Endothelial cell of umbilical vein (primary cell): Measurements from ENCODE around the gene SPATA3. TPM values are rescaled to one million over a fixed set of nuclear protein-coding genes. Genes with fewer than 3 reads are reported as not detected.

Experiments used
- BruUV-seq: library from RNA; stranded (reverse); fragments of 400-500 nt; replicated peaks from 2 replicates; lab custom pipeline; 2021; lab: Mats Ljungman, UMichigan
- CTCF ChIA-PET: fragments of 300-600, 350-600 bp; sonication (Branson Sonifier 250); formaldehyde crosslinking; loops from one replicate; lab custom pipeline; 2021; ENCODE audit warnings: antibody characterized with exemption, inconsistent platforms; lab: Charles Lee
- POLR2A ChIA-PET: fragments of 300-600, 350-600 bp; sonication (Branson Sonifier 250); formaldehyde crosslinking; loops from one replicate; lab custom pipeline; 2021; ENCODE audit warnings: antibody characterized with exemption, inconsistent platforms; lab: Charles Lee
- DNase-seq: peaks from one replicate; pipeline ENCODE4 v3.0.0-alpha.2; 2011; ENCODE audit warnings: low read depth, low spot score
- FAIRE-seq: peaks from 2 replicates; lab custom pipeline; 2011; peaks lifted over from hg19 to GRCh38; lab: Jason Lieb, UNC
- H2AFZ ChIP-seq: 2 replicates; pipeline ENCODE4 v1.6.0; 2012; ENCODE audit warnings: low read depth, low read length, control low read depth, inconsistent platforms
- H3K27ac ChIP-seq: 2 replicates; pipeline ENCODE4 v1.5.1; 2011; ENCODE audit warnings: low read depth, mild to moderate bottlenecking, control low read depth, low read length, moderate library complexity; ENCODE audit not compliant: insufficient read depth
- H3K27me3 ChIP-seq, 2 experiments: 2 replicates each; pipeline versions ENCODE4 v1.6.0 to v1.6.1; 2011; ENCODE audit warnings: low read length in 2 of 2, mixed read lengths in 1 of 2; ENCODE audit not compliant: control insufficient read depth in 2 of 2, insufficient read depth in 2 of 2
- H3K36me3 ChIP-seq, 2 experiments: 2 replicates in 1 of 2; 3 replicates in 1 of 2; pipeline ENCODE4 v1.5.1; 2011; ENCODE audit warnings: low read length in 2 of 2, mild to moderate bottlenecking in 1 of 2, moderate library complexity in 1 of 2; ENCODE audit not compliant: control insufficient read depth in 2 of 2, insufficient read depth in 2 of 2; ENCODE audit errors: extremely low read depth in 1 of 2
- H3K4me1 ChIP-seq: 3 replicates; pipeline ENCODE4 v1.5.1; 2011; ENCODE audit warnings: mild to moderate bottlenecking, low read length; ENCODE audit not compliant: control insufficient read depth, insufficient read depth; ENCODE audit errors: extremely low read depth
- H3K4me2 ChIP-seq: 2 replicates; pipeline ENCODE4 v1.6.1; 2011; ENCODE audit warnings: low read length, control low read depth, mixed read lengths; ENCODE audit not compliant: insufficient read depth
- H3K4me3 ChIP-seq, 3 experiments: fragments of 200-600 bp in 1 of 3; sonication (generic), shearing (Covaris generic) in 1 of 3; replicated peaks in 1 of 3; 2 replicates each; pipeline ENCODE4 v1.5.1; 2011 to 2016; ENCODE audit warnings: control low read depth in 3 of 3, low read length in 3 of 3, mild to moderate bottlenecking in 2 of 3, inconsistent platforms in 1 of 3, low read depth in 1 of 3, moderate library complexity in 1 of 3; ENCODE audit not compliant: insufficient read depth in 1 of 3
- H3K79me2 ChIP-seq: 2 replicates; pipeline ENCODE4 v1.6.0; 2012; ENCODE audit warnings: low read length, inconsistent platforms; ENCODE audit not compliant: control insufficient read depth, insufficient read depth
- H3K9ac ChIP-seq: replicated peaks from 2 replicates; pipeline ENCODE3; 2011; ENCODE audit warnings: low read length, control low read depth; ENCODE audit not compliant: insufficient read depth; ENCODE audit errors: extremely low read depth
- H3K9me1 ChIP-seq: replicated peaks from 3 replicates; pipeline ENCODE4 v1.6.0; 2011; ENCODE audit warnings: mild to moderate bottlenecking, low read length; ENCODE audit not compliant: control insufficient read depth, insufficient read depth; ENCODE audit errors: extremely low read depth
- H3K9me3 ChIP-seq: replicated peaks from 2 replicates; pipeline ENCODE4 v1.5.1; 2012; ENCODE audit warnings: low read length, inconsistent platforms; ENCODE audit not compliant: control insufficient read depth, insufficient read depth
- H4K20me1 ChIP-seq: replicated peaks from 2 replicates; pipeline ENCODE3; 2011; ENCODE audit warnings: mild to moderate bottlenecking, low read length; ENCODE audit not compliant: control insufficient read depth, insufficient read depth; ENCODE audit errors: extremely low read depth
- EZH2 ChIP-seq: IDR thresholded peaks from 2 replicates; pipeline ENCODE4 v1.6.1; 2012; ENCODE audit warnings: borderline replicate concordance, low read depth, mild to moderate bottlenecking, moderate library complexity, low read length, inconsistent platforms; ENCODE audit not compliant: severe bottlenecking
- FOS ChIP-seq: IDR thresholded peaks from 2 replicates; pipeline ENCODE4 v1.6.1; 2011; ENCODE audit warnings: mild to moderate bottlenecking, low read length, moderate library complexity, borderline replicate concordance; ENCODE audit not compliant: insufficient read depth
- GATA2 ChIP-seq: IDR thresholded peaks from 2 replicates; pipeline ENCODE4 v1.7.0; 2011; ENCODE audit warnings: low read depth, mild to moderate bottlenecking, moderate library complexity, mixed read lengths, low read length; ENCODE audit not compliant: insufficient read length, insufficient read depth
- MAX ChIP-seq: IDR thresholded peaks from 2 replicates; pipeline ENCODE4 v1.6.1; 2011; ENCODE audit not compliant: insufficient read depth, insufficient read length
- MYC ChIP-seq: IDR thresholded peaks from one replicate; pipeline ENCODE4 v1.6.1; 2011; ENCODE audit warnings: mild to moderate bottlenecking, low read depth, low read length
- POLR2A ChIP-seq: IDR thresholded peaks from 2 replicates; pipeline ENCODE4 v1.6.1; 2012; ENCODE audit warnings: low read depth, mild to moderate bottlenecking, control low read depth, low read length
- dilution Hi-C: fragments of 300-500 bp; cut with MboI; formaldehyde crosslinking; loops from one replicate; pipeline ENCODE4 v1.15.0; 2019; ENCODE audit warnings: low sequenced_read_pairs; ENCODE audit not compliant: extremely low pct_ligation_motif_present
- intact Hi-C: fragments of 100-400 bp; cut with micrococcal nuclease; formaldehyde crosslinking; loops from one replicate; pipeline ENCODE4 v1.10.0; 2022
- polyA plus RNA-seq, 4 experiments: library from polyadenylated mRNA; depleted of rRNA in 3 of 4; stranded (reverse) in 3 of 4; unstranded in 1 of 4; fragments of >200 nt; gene quantifications; 2 replicates each; pipeline versions ENCODE4 v1.2.1 to v1.2.3, GENCODE V29; 2011 to 2012; ENCODE audit warnings: missing spikeins in 1 of 4
- total RNA-seq: library from RNA; stranded (reverse); gene quantifications from 2 replicates; pipeline ENCODE4 v1.2.3, GENCODE V29; 2021

The SPATA3 gene
- total and polyA plus RNA-seq, 2 donors (not counting 3 experiments of a cell fraction or from before 2014, with no cell fraction given), result not detected

DNA sequence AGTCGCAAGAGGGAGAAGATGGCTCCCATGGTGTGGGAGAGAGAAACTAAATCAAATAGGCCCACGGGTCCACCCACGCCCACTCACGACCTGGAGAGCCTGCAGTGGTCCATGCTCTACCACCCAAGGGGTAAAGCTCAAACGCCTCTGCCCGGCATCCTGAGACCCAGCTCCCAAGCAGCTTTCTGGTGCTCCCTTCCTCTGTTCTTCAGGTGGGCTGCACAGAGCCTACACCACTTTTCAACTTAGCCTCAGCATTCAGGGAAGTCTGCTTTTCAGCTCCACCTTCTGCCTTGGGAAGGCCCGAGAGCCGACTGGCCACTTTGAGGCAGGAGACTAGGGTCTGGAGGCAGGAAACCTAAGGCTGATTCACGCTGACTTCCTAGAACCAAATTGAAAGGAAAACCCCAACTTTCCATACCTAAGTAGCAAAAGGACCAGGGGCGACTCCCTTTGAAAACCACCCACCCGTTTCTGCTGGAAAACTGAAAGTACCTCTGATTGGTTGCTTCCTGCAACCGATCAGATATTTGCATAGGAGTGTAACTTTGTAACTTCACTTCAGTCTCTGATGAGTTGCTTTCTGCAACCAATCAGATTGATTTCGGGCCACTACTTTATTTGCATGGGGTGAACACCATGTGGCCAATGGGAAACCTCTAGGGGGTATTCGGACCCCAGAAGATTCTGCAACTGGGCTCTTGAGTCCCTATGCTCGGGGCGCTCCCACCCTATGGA lies 26.8 kb upstream of the SPATA3 start:
- Histone ChIP-seq H2AFZ (no peak overlapping the region), H3K4me2 (no peak overlapping the region), H3K9me1 (no peaks in the 10 kb centered on the region)

DNA sequence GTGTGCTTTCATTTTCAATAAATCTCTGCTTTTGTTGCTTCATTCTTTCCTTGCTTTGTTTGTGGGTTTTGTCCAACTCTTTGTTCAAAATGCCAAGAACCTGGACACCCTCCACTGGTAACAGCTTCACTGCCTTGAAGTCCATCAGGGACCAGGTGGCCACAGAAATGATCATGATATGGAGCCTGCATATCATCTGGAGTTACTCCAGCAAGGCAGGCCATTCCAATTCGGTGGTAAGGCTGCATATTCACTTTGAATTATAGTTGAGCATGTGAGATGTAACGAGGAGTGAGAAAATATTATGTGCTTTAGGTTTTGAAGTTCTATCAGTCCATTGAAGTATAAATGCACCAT lies 26.3 kb upstream of the SPATA3 start:
- H3K4me3 ChIP-seq, result no peak overlapping the region
- ChIA-PET CTCF (interaction anchor here (1.2 kb wide), 1 partner anchor 18 kb away, joined by 5 read pairs; no protein-coding TSS in a partner anchor), POLR2A (no interaction called here)
- DNase-seq (no peak), FAIRE-seq (no peak)
- no peaks in the 10 kb centered on the region for H3K36me3 ChIP-seq
- dilution Hi-C loops, result no loop called here
- H4K20me1 ChIP-seq, result no peaks in the 10 kb centered on the region
- no peaks in the 10 kb centered on the region for H3K9me1 ChIP-seq
- no peak overlapping the region for H3K4me2 ChIP-seq
- intact Hi-C loops, result no loop called here
- BruUV-seq, result no TSS peak
- TF ChIP-seq GATA2 (no peak), MYC (no peak), POLR2A (no peak)
- H3K79me2 ChIP-seq, result no peaks in the 10 kb centered on the region
- H3K4me1 ChIP-seq, result no peaks in the 10 kb centered on the region
- no peak overlapping the region for H3K27ac ChIP-seq
- no peaks in the 10 kb centered on the region for H3K9me3 ChIP-seq
- no peak overlapping the region for H2AFZ ChIP-seq
- no peaks in the 10 kb centered on the region for H3K27me3 ChIP-seq
- no peak overlapping the region for H3K9ac ChIP-seq

More for the DNA sequence above, 26.8 kb upstream of the SPATA3 start:
- no peak for DNase-seq
- Histone ChIP-seq H3K9ac (no peak overlapping the region), H3K27ac (no peak overlapping the region), H4K20me1 (no peaks in the 10 kb centered on the region), H3K79me2 (no peaks in the 10 kb centered on the region), H3K27me3 (no peaks in the 10 kb centered on the region), H3K4me3 (no peak overlapping the region), H3K4me1 (no peaks in the 10 kb centered on the region), H3K36me3 (no peaks in the 10 kb centered on the region), H3K9me3 (no peaks in the 10 kb centered on the region)
- POLR2A ChIA-PET, result no interaction called here
- TF ChIP-seq EZH2 (no peak), GATA2 (no peak), MAX (no peak), FOS (no peak)
- CTCF ChIA-PET, result interaction anchor here (1.2 kb wide), 1 partner anchor 18 kb away, joined by 5 read pairs; no protein-coding TSS in a partner anchor
- dilution Hi-C loops (no loop called here), intact Hi-C loops (no loop called here)
- no peak for FAIRE-seq
- no TSS peak for BruUV-seq
